Naive thymus-derived CD8-positive, alpha-beta T cell (primary cell): ENCODE data around the gene KDM2A. TPM values are rescaled to one million over a fixed set of nuclear protein-coding genes. Genes with fewer than 3 reads are reported as not detected.
A peak's percentile ranks its signal among the peaks of the same experiment; 100 is the strongest.

Experiments
- ATAC-seq, 2 donors: fragments of 150-1000 bp; cut with Tn5 transposase in 1 of 2; sonication (Bioruptor Pico), chemical (Tn5 transposase) in 1 of 2; 1 replicate in 1 of 2; 2 replicates in 1 of 2; pipeline ENCODE4 v1.10.0; 2021; ENCODE audit warnings: mild to moderate bottlenecking in 2 of 2, moderate library complexity in 2 of 2
- POLR2A ChIA-PET: fragments of 350-600 bp; sonication (Branson Sonifier 250); formaldehyde crosslinking; loops from one replicate; lab custom pipeline; 2021; ENCODE audit warnings: antibody characterized with exemption; lab: Charles Lee
- DNase-seq, 10 donors: peaks; one replicate each; pipeline versions ENCODE4 v3.0.0 to v3.0.0-alpha.2; 2020 to 2022
- H3K27ac Mint-ChIP-seq, 10 donors: one replicate each; pipeline ENCODE4 v1.8.0; 2020 to 2022; ENCODE audit warnings: mild to moderate bottlenecking in 10 of 10, mixed read lengths in 10 of 10, moderate library complexity in 4 of 10, inconsistent platforms in 1 of 10
- H3K27me3 Mint-ChIP-seq, 5 donors: one replicate each; pipeline ENCODE4 v1.8.0; 2021 to 2022; ENCODE audit warnings: mixed read lengths in 5 of 5
- H3K36me3 Mint-ChIP-seq, 3 donors: one replicate each; pipeline ENCODE4 v1.8.0; 2020 to 2022; ENCODE audit warnings: mixed read lengths in 3 of 3, mild to moderate bottlenecking in 2 of 3, inconsistent platforms in 1 of 3
- H3K4me1 Mint-ChIP-seq, 4 donors: one replicate each; pipeline ENCODE4 v1.8.0; 2021 to 2022; ENCODE audit warnings: mixed read lengths in 4 of 4
- H3K4me3 Mint-ChIP-seq, 10 donors: one replicate each; pipeline ENCODE4 v1.8.0; 2020 to 2022; ENCODE audit warnings: mild to moderate bottlenecking in 10 of 10, mixed read lengths in 10 of 10, moderate library complexity in 6 of 10, inconsistent platforms in 1 of 10
- H3K9me3 Mint-ChIP-seq, 9 donors: one replicate each; pipeline ENCODE4 v1.8.0; 2020 to 2022; ENCODE audit warnings: mixed read lengths in 9 of 9, mild to moderate bottlenecking in 3 of 9, inconsistent platforms in 1 of 9, moderate library complexity in 1 of 9
- polyA plus RNA-seq, 3 donors: library from polyadenylated mRNA; unstranded; fragments of 300-500 nt; fragmentation: Illumina TruSeq; gene quantifications; one replicate each; pipeline ENCODE4 v1.2.3, GENCODE V29; 2021
- total RNA-seq, 8 experiments: library from RNA in 2 of 8; stranded (reverse) in 2 of 8; gene quantifications; one replicate each; pipeline ENCODE4 v1.2.3 and lab custom pipeline; 2021 to 2026

Gene KDM2A
- total and polyA plus RNA-seq, 5 experiments from 2014 or later: 8.0 to 280 (median 12.9) TPM

DNA sequence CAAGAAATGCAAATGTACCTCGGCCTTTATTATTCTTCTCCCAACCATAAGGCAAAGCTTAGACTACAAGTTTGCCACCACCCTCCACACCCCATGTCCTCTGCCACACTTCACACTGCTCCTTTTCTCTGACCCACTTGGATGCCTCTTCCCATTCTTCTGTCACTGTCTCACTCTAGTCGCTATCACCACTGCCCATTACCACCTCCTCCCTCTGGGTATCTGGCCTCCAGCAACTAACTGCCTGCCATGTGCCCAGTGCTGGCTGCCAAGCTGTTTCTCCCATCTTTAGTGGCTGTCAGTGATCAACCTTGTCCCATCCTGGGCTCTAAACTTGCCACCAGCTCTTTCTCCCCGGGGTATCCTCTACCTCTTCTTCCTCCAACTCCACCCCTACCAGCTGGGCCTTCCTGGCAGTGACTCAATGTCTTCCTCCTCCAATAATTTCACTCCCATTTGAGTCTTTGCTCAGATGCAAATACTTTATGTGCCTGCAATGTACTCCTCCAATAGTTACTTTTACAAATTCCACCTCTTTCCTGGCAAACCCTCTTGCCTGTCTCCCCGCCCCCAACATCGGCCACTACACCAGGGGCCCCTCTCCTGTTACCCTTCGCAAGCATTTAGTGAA lies 20.1 kb upstream of the KDM2A start:
- Mint-ChIP-seq H3K9me3 (no peaks in the 10 kb centered on the region), H3K27me3 (no peaks in the 10 kb centered on the region), H3K27ac (peak overlapping the region in 9 of 10 donors; percentile 18 to 91 (median 81)), H3K4me1 (peaks cover 18 to 40% (median 22%) of the 10 kb centered on the region in 4 donors), H3K4me3 (peak overlapping the region in 1 of 10 donors; percentile 38), H3K36me3 (no peaks in the 10 kb centered on the region)
- ATAC-seq (no peak), DNase-seq (no peak)
- POLR2A ChIA-PET: no interaction called here

DNA sequence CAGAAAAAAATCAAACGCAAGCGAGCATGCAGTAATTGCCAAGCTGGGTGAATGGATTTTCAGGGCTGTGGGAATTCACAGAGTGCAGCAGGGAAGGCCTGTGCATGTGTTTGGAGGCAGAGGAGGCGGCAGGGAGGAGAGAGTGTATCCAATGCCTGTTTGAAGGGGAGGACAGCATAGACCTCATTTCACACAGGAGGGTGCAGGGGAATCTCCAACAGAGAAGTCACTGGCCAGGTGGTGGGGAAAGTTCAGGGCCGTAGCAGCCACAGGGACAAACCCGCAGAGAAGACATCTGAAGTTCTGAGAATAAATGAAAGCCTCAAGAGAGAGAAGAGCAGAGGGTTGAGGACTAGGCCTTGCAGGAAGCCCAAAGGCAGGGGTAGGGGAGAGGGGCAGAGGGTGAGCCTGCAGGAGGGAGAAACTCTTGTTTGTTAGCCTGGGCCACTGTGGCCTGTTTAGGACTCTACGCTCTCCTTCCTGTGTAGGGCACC lies 19.2 kb upstream of the KDM2A start:
- no peaks in the 10 kb centered on the region for H3K36me3 Mint-ChIP-seq
- no peaks in the 10 kb centered on the region for H3K27me3 Mint-ChIP-seq
- DNase-seq (peak in 1 of 10 donors; percentile 10), ATAC-seq (peak in 1 of 2 donors; percentile 32)
- peaks cover 20 to 49% (median 29%) of the 10 kb centered on the region in 4 donors for H3K4me1 Mint-ChIP-seq
- no peaks in the 10 kb centered on the region for H3K9me3 Mint-ChIP-seq
- POLR2A ChIA-PET: no interaction called here
- H3K4me3 Mint-ChIP-seq: peak overlapping the region in 5 of 10 donors; percentile 4 to 51 (median 12)
- peak overlapping the region; percentile 81 to 94 (median 90) for H3K27ac Mint-ChIP-seq

DNA sequence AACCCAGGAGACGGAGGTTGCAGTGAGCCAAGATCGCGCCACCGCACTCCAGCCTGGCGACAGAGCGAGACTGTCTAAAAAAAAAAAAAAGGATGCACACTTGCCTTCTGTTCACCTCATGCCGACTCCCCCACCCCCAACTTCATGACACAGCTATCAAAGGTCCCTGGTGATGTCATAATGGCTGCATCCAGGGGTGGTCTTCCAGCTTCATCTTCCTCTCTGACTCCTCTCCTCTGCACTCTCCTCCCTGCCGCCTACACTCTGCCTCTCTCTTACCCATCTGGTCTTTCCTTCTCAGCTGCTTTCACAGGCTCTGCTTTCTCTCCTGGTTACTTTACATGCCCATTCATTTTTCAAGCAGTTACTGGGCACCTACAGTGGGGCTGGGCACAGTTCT lies 16.4 kb upstream of the KDM2A start:
- DNase-seq: no peak
- H3K4me3 Mint-ChIP-seq: peak overlapping the region in 1 of 10 donors; percentile 59
- H3K9me3 Mint-ChIP-seq: no peaks in the 10 kb centered on the region
- H3K4me1 Mint-ChIP-seq: peaks cover 22 to 59% (median 30%) of the 10 kb centered on the region in 4 donors
- no peaks in the 10 kb centered on the region for H3K27me3 Mint-ChIP-seq
- H3K36me3 Mint-ChIP-seq: no peaks in the 10 kb centered on the region
- ATAC-seq: no peak
- POLR2A ChIA-PET: interaction anchor here (0.6 to 6.6 kb wide), 2 partner anchors 14 to 51 kb away, joined by 7 to 72 read pairs; partner anchors contain the start of gene KDM2A
- peak overlapping the region in 7 of 10 donors; percentile 38 to 84 (median 67) for H3K27ac Mint-ChIP-seq

DNA sequence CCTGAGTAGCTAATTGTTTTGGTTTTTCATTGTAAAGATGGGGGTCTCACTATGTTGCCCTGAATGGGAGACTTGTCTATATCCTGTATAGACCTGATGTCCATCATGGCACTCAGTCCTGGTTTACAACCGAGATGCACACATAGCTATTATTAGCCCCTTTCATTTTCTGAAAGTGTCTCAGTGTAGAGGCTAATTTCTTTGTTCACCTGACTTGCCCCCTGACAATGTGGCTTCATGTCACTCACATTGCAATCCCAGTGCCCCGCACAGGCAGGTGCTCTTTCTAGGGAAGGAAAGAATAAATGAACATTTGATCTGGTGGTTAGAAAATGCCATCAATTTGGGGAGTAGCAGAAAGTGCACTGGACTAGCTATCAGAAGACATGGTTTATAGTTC lies 13.1 kb upstream of the KDM2A start:
- POLR2A ChIA-PET: interaction anchor here (6.6 kb wide), 1 partner anchor 10 kb away, joined by 72 read pairs; the partner anchor contains the start of gene KDM2A
- H3K27me3 Mint-ChIP-seq: no peaks in the 10 kb centered on the region
- no peak for ATAC-seq
- DNase-seq: no peak
- peak overlapping the region in 3 of 10 donors; percentile 15 to 52 (median 36) for H3K27ac Mint-ChIP-seq
- no peaks in the 10 kb centered on the region for H3K9me3 Mint-ChIP-seq
- peak overlapping the region in 2 of 10 donors; percentile 33 to 51 for H3K4me3 Mint-ChIP-seq
- H3K4me1 Mint-ChIP-seq: peaks cover 10 to 40% (median 17%) of the 10 kb centered on the region in 4 donors
- no peaks in the 10 kb centered on the region for H3K36me3 Mint-ChIP-seq

DNA sequence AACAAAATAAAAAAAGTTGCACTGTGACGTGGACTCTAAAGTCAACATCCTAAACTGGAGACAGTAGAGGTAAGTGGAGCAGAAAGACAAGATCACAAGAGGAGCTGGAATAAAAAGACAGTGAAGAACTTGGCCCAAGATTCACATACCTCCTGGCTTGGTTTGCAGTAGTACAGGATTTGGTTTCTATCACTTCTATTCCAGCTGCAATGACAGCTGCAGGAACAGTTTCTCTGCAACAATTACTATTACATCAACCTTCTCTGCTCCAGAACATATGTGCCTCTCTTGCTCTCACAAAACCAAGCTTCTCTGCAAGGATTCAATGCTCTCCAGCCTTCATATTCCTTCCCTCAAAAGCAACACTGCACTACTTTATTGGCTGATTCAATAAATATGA lies 7.8 kb upstream of the KDM2A start:
- peak overlapping the region in 2 of 10 donors; percentile 16 to 31 for H3K27ac Mint-ChIP-seq
- H3K36me3 Mint-ChIP-seq: no peaks in the 10 kb centered on the region
- DNase-seq: no peak
- POLR2A ChIA-PET: no interaction called here
- ATAC-seq: no peak
- no peaks in the 10 kb centered on the region for H3K9me3 Mint-ChIP-seq
- H3K4me1 Mint-ChIP-seq: peaks cover 8 to 21% (median 13%) of the 10 kb centered on the region in 4 donors
- no peaks in the 10 kb centered on the region for H3K27me3 Mint-ChIP-seq
- H3K4me3 Mint-ChIP-seq: no peak overlapping the region

DNA sequence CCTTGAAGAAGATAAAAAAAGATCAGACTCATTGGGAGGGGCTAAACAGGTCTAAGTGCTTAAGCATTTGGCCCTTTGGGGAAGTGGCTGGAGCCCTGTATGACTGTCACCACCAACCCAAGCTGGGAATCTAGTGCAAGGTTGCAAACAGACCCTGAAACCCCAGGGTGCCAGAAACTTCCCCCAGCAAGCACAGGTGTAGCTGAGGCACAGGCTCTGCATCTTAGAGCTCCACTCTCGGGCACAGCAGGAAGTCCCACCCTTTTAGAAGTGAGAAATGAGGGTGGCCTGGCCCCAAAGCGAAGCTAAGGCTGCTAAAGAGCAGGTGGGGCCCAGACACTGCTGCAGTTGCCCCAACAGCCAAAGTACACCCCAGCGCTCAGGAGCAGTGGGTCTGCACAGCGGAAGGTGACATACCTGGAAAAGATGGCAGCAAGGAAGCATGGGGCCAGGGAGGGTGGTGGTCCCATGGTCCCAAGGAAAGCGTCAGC lies 5.8 kb upstream of the KDM2A start:
- H3K4me3 Mint-ChIP-seq: peak overlapping the region in 7 of 10 donors; percentile 39 to 84 (median 78)
- DNase-seq (peak in 7 of 10 donors; percentile 6 to 66 (median 45)), ATAC-seq (peak; percentile 41 to 58)
- H3K27ac Mint-ChIP-seq: peak overlapping the region; percentile 87 to 98 (median 94)
- peaks cover 8 to 32% (median 17%) of the 10 kb centered on the region in 4 donors for H3K4me1 Mint-ChIP-seq
- POLR2A ChIA-PET: interaction anchor here (0.6 to 7.4 kb wide), 4 partner anchors 8 to 367 kb away, joined by 3 to 72 read pairs (median 4); no protein-coding TSS in a partner anchor
- no peaks in the 10 kb centered on the region for H3K36me3 Mint-ChIP-seq
- no peaks in the 10 kb centered on the region for H3K9me3 Mint-ChIP-seq
- H3K27me3 Mint-ChIP-seq: no peaks in the 10 kb centered on the region

DNA sequence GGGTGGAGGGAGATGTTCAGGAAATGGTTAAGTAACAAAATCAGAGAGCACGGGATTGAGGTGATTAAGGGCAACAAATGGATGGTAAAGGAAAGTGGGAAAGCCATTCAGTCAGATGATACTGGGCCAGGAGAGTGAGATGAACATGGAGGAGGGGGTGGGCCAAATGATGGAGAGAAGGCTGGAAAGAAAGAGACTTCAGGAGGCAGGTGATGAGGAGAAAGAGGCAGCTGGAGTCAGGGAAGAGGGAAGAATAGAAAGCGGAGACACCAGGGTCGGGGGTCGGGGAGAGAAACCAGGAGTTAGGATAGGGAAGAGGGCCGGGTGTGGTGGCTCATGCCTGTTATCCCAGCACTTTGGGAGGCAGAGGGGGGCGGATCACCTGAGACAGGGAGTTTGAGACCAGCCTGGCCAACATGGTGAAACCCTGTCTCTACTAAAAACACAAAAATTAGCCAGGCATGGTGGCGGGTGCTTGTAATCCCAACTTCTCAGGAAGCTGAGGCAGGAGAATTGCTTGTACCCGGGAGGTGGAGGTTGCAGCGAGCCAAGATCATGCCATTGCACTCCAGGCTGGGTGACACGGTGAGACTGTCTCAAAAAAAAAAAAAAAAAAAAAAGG lies 4.7 kb upstream of the KDM2A start:
- no peak for ATAC-seq

DNA sequence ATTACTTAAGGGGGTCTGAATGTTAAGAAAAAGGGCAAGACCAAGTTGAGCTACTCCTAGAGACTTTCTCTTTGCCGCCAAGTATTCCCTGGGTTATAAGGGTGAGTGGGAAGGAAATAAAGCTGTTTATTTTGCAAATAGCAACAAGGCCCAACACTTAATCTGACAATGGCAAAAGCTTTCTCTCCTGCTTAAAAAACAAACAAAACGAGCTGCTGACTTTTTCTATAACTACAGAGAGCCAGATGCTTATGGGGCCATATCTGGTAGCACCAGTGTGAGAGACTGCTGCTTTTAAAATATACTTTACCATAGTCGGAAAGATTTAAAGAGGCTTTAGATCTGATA lies 2.3 kb upstream of the KDM2A start:
- peaks cover 24 to 44% (median 32%) of the 10 kb centered on the region in 4 donors for H3K4me1 Mint-ChIP-seq
- ATAC-seq: no peak
- peak overlapping the region in 7 of 10 donors; percentile 16 to 94 (median 86) for H3K4me3 Mint-ChIP-seq
- H3K27ac Mint-ChIP-seq: peak overlapping the region in 7 of 10 donors; percentile 40 to 97 (median 94)
- H3K36me3 Mint-ChIP-seq: peaks cover 0 to 12% (median 0%) of the 10 kb centered on the region in 3 donors
- H3K9me3 Mint-ChIP-seq: no peaks in the 10 kb centered on the region
- POLR2A ChIA-PET: interaction anchor here (1.1 to 7.4 kb wide), 4 partner anchors 10 to 124 kb away, joined by 3 to 72 read pairs (median 17); no protein-coding TSS in a partner anchor
- no peaks in the 10 kb centered on the region for H3K27me3 Mint-ChIP-seq
- no peak for DNase-seq

More for the DNA sequence above, 4.7 kb upstream of the KDM2A start:
- peak overlapping the region in 4 of 10 donors; percentile 25 to 53 (median 39) for H3K27ac Mint-ChIP-seq
- no peaks in the 10 kb centered on the region for H3K27me3 Mint-ChIP-seq
- POLR2A ChIA-PET: interaction anchor here (0.6 to 7.4 kb wide), 4 partner anchors 9 to 697 kb away, joined by 3 to 72 read pairs (median 5); no protein-coding TSS in a partner anchor
- DNase-seq: no peak
- H3K9me3 Mint-ChIP-seq: no peaks in the 10 kb centered on the region
- peak overlapping the region in 1 of 10 donors; percentile 79 for H3K4me3 Mint-ChIP-seq
- H3K4me1 Mint-ChIP-seq: peaks cover 8 to 32% (median 17%) of the 10 kb centered on the region in 4 donors
- no peaks in the 10 kb centered on the region for H3K36me3 Mint-ChIP-seq

DNA sequence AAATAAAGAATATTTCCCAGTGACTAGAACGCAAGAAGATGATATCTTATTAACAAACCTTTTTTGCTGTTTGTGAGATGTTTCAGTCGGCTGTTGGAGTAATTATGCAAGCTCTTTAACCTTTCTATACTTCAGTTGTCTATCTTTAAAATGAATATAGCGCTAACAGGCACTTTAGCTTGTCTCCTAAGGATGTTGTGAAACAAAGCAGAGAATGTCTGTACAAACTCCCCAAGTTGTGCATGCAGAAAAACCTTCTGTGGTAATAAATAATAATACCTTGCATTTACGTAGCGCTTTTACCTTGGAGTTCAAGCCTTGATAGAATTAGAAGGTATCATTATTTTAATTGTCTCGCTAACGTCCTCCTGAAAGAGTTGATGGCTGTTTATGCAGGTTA lies 1.9 kb upstream of the KDM2A start:
- ATAC-seq: no peak
- no peak for DNase-seq
- Mint-ChIP-seq H3K27ac (peak overlapping the region in 9 of 10 donors; percentile 83 to 97 (median 95)), H3K27me3 (no peaks in the 10 kb centered on the region), H3K9me3 (no peaks in the 10 kb centered on the region), H3K4me1 (peaks cover 25 to 49% (median 37%) of the 10 kb centered on the region in 4 donors), H3K36me3 (peaks cover 0 to 16% (median 0%) of the 10 kb centered on the region in 3 donors), H3K4me3 (peak overlapping the region; percentile 70 to 94 (median 88))
- POLR2A ChIA-PET: interaction anchor here (0.7 to 7.4 kb wide), 5 partner anchors 10 to 501 kb away, joined by 3 to 72 read pairs (median 3); partner anchors contain the start of gene RBM14

DNA sequence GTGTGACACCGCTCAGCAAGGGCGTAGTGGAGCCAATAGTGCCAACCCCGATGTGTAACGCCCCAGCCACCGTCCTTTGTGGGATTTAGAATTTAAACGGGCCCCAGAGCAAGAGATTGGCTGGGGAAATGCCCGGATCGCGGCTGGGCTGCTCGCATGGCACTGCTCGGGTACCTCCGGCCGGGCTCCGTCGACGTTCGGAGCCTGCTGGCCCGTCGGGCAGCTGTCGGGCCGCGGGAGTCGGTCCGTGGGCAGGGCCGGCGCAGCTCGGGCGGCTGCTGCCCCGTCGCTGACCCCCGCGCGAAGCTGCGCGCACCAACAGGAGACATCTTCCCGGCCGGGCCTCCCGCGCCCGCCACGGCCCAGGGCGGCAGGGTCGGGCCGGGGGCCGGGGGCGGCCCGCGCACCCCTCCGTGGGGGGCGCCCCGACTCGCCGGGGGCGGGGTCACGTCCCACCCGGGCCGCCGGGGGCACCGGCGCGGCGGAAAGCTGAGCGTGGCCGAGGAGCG lies 1.3 kb upstream of the KDM2A start:
- POLR2A ChIA-PET: interaction anchor here (0.5 to 7.4 kb wide), 7 partner anchors 8 to 501 kb away, joined by 3 to 72 read pairs (median 5); partner anchors contain the start of gene RBM14
- Mint-ChIP-seq H3K27ac (peak overlapping the region in 9 of 10 donors; percentile 83 to 97 (median 95)), H3K4me3 (peak overlapping the region; percentile 70 to 94 (median 88)), H3K36me3 (peaks cover 0 to 17% (median 0%) of the 10 kb centered on the region in 3 donors), H3K27me3 (no peaks in the 10 kb centered on the region), H3K9me3 (no peaks in the 10 kb centered on the region), H3K4me1 (peaks cover 25 to 52% (median 39%) of the 10 kb centered on the region in 4 donors)
- peak in 9 of 10 donors; percentile 19 to 54 (median 38) for DNase-seq
- ATAC-seq: peak; percentile 5 to 14

DNA sequence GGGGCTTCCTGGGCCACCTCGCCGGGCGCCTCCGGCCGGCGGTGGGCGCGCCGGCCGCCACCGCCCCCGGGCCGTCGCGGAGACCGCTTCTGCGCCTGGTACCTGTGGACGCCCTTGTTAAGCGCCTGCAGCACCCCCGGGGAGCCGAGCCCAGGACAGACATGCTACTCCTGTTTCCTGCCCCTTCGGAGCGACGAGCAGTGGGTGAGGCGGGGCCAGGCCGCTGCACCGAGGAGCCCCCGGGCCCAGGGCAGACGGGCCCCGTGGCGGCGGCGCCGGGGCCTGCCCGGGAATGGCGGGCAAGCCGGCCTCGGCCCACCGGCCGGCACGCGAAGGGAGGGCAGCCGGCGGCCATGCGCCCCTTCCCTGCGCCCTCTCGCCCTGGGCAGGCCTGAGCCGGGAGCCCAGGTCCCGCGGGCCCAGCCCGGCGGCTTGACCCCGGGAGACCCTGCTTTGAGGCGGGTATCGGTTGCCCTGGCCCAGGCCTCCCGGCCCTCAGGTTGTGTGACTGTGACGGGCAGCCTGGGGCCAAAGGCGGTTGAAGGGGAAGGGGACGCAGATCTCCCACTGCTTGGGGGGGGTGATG lies 789 bp upstream of the KDM2A start:
- peak overlapping the region in 7 of 10 donors; percentile 75 to 93 (median 90) for H3K27ac Mint-ChIP-seq
- DNase-seq (peak; percentile 39 to 83 (median 54)), ATAC-seq (peak; percentile 20 to 40)
- POLR2A ChIA-PET: interaction anchor here (0.5 to 7.4 kb wide), 12 partner anchors 9 to 390 kb away, joined by 3 to 72 read pairs (median 4); partner anchors contain the start of genes CDK2AP2, POLD4 and SSH3
- peaks cover 23 to 53% (median 38%) of the 10 kb centered on the region in 4 donors for H3K4me1 Mint-ChIP-seq
- peaks cover 0 to 22% (median 0%) of the 10 kb centered on the region in 3 donors for H3K36me3 Mint-ChIP-seq
- no peaks in the 10 kb centered on the region for H3K27me3 Mint-ChIP-seq
- no peaks in the 10 kb centered on the region for H3K9me3 Mint-ChIP-seq
- H3K4me3 Mint-ChIP-seq: peak overlapping the region; percentile 54 to 99 (median 83)
